ENCODE measurements around the gene BOLA3.

DNA sequence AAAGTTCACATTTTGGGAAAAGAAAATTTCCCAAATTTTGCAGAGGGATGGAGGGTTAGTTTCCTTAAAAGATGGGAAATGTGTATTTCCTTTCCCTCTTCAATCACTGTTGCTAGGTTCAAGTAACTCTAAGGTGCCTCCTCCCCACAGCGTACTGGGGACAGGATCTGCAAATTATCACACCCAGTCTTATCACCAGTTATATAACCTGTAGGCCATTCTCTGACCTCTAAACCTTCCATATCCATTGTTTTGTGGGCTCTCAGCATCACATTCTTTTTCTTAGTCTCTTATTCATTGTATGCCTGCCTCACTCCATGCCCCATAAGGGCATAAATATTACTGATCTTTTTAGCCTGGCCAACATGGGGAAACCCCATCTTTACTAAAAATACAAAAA, 47.1 kb upstream of the BOLA3 start:
- TF ChIP-seq REPIN1 (tag by site-specific recombination; IDR thresholded peaks at IDR 0.05; ENCODE audit: low read depth), result no peak
- TF ChIP-seq, protein P1, sequence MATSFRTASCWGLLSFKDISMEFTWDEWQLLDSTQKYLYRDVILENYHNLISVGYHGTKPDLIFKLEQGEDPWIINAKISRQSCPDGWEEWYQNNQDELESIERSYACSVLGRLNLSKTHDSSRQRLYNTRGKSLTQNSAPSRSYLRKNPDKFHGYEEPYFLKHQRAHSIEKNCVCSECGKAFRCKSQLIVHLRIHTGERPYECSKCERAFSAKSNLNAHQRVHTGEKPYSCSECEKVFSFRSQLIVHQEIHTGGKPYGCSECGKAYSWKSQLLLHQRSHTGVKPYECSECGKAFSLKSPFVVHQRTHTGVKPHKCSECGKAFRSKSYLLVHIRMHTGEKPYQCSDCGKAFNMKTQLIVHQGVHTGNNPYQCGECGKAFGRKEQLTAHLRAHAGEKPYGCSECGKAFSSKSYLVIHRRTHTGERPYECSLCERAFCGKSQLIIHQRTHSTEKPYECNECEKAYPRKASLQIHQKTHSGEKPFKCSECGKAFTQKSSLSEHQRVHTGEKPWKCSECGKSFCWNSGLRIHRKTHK (tag by site-specific recombination; IDR thresholded peaks at IDR 0.05), result no peak
- TF ChIP-seq ZBTB21 (tag by site-specific recombination; IDR thresholded peaks at IDR 0.05), result no peak
- TF ChIP-seq, protein P2, sequence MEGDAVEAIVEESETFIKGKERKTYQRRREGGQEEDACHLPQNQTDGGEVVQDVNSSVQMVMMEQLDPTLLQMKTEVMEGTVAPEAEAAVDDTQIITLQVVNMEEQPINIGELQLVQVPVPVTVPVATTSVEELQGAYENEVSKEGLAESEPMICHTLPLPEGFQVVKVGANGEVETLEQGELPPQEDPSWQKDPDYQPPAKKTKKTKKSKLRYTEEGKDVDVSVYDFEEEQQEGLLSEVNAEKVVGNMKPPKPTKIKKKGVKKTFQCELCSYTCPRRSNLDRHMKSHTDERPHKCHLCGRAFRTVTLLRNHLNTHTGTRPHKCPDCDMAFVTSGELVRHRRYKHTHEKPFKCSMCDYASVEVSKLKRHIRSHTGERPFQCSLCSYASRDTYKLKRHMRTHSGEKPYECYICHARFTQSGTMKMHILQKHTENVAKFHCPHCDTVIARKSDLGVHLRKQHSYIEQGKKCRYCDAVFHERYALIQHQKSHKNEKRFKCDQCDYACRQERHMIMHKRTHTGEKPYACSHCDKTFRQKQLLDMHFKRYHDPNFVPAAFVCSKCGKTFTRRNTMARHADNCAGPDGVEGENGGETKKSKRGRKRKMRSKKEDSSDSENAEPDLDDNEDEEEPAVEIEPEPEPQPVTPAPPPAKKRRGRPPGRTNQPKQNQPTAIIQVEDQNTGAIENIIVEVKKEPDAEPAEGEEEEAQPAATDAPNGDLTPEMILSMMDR (tag by site-specific recombination; IDR thresholded peaks at IDR 0.05), result no peak
- TF ChIP-seq ZNF701 (tag by site-specific recombination; IDR thresholded peaks at IDR 0.05), result no peak
- no peak for TF ChIP-seq TCF7L2 (IDR thresholded peaks at IDR 0.05; ENCODE audit: borderline replicate concordance, low read depth, low read length)
- TF ChIP-seq, protein P3, sequence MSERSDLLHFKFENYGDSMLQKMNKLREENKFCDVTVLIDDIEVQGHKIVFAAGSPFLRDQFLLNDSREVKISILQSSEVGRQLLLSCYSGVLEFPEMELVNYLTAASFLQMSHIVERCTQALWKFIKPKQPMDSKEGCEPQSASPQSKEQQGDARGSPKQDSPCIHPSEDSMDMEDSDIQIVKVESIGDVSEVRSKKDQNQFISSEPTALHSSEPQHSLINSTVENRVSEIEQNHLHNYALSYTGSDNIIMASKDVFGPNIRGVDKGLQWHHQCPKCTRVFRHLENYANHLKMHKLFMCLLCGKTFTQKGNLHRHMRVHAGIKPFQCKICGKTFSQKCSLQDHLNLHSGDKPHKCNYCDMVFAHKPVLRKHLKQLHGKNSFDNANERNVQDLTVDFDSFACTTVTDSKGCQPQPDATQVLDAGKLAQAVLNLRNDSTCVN (tag by site-specific recombination; optimal IDR thresholded peaks at IDR 0.05), result no peak
- TF ChIP-seq, protein P4, sequence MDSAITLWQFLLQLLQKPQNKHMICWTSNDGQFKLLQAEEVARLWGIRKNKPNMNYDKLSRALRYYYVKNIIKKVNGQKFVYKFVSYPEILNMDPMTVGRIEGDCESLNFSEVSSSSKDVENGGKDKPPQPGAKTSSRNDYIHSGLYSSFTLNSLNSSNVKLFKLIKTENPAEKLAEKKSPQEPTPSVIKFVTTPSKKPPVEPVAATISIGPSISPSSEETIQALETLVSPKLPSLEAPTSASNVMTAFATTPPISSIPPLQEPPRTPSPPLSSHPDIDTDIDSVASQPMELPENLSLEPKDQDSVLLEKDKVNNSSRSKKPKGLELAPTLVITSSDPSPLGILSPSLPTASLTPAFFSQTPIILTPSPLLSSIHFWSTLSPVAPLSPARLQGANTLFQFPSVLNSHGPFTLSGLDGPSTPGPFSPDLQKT (IDR thresholded peaks at IDR 0.05; ENCODE audit: borderline replicate concordance, low read depth, low read length), result no peak
- no peak for TF ChIP-seq YY1 (tag by site-specific recombination; IDR thresholded peaks at IDR 0.05)
- TF ChIP-seq ZNF133 (tag by site-specific recombination; IDR thresholded peaks at IDR 0.05), result no peak
- TF ChIP-seq ZNF311 (tag by site-specific recombination; IDR thresholded peaks at IDR 0.05; ENCODE audit: borderline replicate concordance), result no peak
- TF ChIP-seq ZNF747 (tag by site-specific recombination; IDR thresholded peaks at IDR 0.05), result no peak
- TF ChIP-seq ZNF449 (tag by site-specific recombination; IDR thresholded peaks at IDR 0.05), result no peak
